Astrocyte (in vitro differentiated cells and primary cell): Measurements from ENCODE around the gene TCAF1. TPM values are rescaled to one million over a fixed set of nuclear protein-coding genes. Genes with fewer than 3 reads are reported as not detected.
A peak's percentile ranks its signal among the peaks of the same experiment; 100 is the strongest.
"Not testable (repeated sequence)": the region's sequence is repeated elsewhere in the genome, so short reads cannot be mapped to it uniquely, and the experiment has no call there.

Experiments
- DNase-seq: peaks from one replicate; pipeline ENCODE4 v3.0.0-alpha.2; 2010; ENCODE audit warnings: low read depth
- FAIRE-seq: peaks from 2 replicates; lab custom pipeline; 2011; peaks lifted over from hg19 to GRCh38; lab: Jason Lieb, UNC
- H2AFZ ChIP-seq: 2 replicates; pipeline ENCODE4 v1.6.0; 2012; ENCODE audit warnings: low read depth, low read length, inconsistent platforms
- H3K27ac ChIP-seq: 2 replicates; pipeline ENCODE4 v1.5.1; 2011; ENCODE audit warnings: low read depth, low read length, inconsistent platforms
- H3K27me3 ChIP-seq: 2 replicates; pipeline ENCODE4 v1.6.0; 2011; ENCODE audit warnings: low read length, inconsistent platforms; ENCODE audit not compliant: insufficient read depth
- H3K36me3 ChIP-seq: 2 replicates; pipeline ENCODE4 v1.5.1; 2011; ENCODE audit warnings: low read length, inconsistent platforms; ENCODE audit not compliant: insufficient read depth
- H3K4me1 ChIP-seq: 2 replicates; pipeline ENCODE4 v1.5.1; 2011; ENCODE audit warnings: low read length, inconsistent platforms; ENCODE audit not compliant: insufficient read depth
- H3K4me2 ChIP-seq: 2 replicates; pipeline ENCODE4 v1.6.0; 2012; ENCODE audit warnings: low read length, inconsistent platforms
- H3K4me3 ChIP-seq: 2 replicates; pipeline ENCODE4 v1.5.1; 2011; ENCODE audit warnings: low read depth, mild to moderate bottlenecking, low read length, inconsistent platforms; ENCODE audit not compliant: insufficient read depth
- H3K79me2 ChIP-seq: 2 replicates; pipeline ENCODE4 v1.6.0; 2012; ENCODE audit warnings: mild to moderate bottlenecking, low read length, inconsistent platforms; ENCODE audit not compliant: insufficient read depth
- H3K9ac ChIP-seq: 2 replicates; pipeline ENCODE4 v1.6.0; 2012; ENCODE audit warnings: mild to moderate bottlenecking, low read length, inconsistent platforms
- H3K9me3 ChIP-seq: 2 replicates; pipeline ENCODE4 v1.5.1; 2012; ENCODE audit warnings: low read depth, mild to moderate bottlenecking, low read length, inconsistent platforms; ENCODE audit not compliant: insufficient read depth
- H4K20me1 ChIP-seq: 2 replicates; pipeline ENCODE4 v1.6.0; 2012; ENCODE audit warnings: low read length, inconsistent platforms; ENCODE audit not compliant: insufficient read depth
- H3K27ac Mint-ChIP-seq: one replicate; pipeline ENCODE4 v1.8.0; 2021; ENCODE audit warnings: mild to moderate bottlenecking, mixed read lengths; ENCODE audit not compliant: unreplicated experiment
- H3K27me3 Mint-ChIP-seq: one replicate; pipeline ENCODE4 v1.8.0; 2021; ENCODE audit warnings: low read depth, mixed read lengths; ENCODE audit not compliant: unreplicated experiment
- H3K36me3 Mint-ChIP-seq: one replicate; pipeline ENCODE4 v1.8.0; 2021; ENCODE audit warnings: low read depth, mixed read lengths; ENCODE audit not compliant: unreplicated experiment
- H3K4me1 Mint-ChIP-seq: one replicate; pipeline ENCODE4 v1.8.0; 2021; ENCODE audit warnings: low read depth, mixed read lengths; ENCODE audit not compliant: unreplicated experiment
- H3K4me3 Mint-ChIP-seq: one replicate; pipeline ENCODE4 v1.8.0; 2021; ENCODE audit warnings: mild to moderate bottlenecking, moderate library complexity, mixed read lengths; ENCODE audit not compliant: unreplicated experiment
- H3K9me3 Mint-ChIP-seq: one replicate; pipeline ENCODE4 v1.8.0; 2021; ENCODE audit warnings: mild to moderate bottlenecking, mixed read lengths; ENCODE audit not compliant: unreplicated experiment
- total RNA-seq: library from RNA; stranded (reverse); gene quantifications from 2 replicates; pipeline ENCODE4 v1.2.1, GENCODE V29; 2021

Gene TCAF1
- total RNA-seq, 1 donor from 2014 or later: 90.8 TPM

DNA sequence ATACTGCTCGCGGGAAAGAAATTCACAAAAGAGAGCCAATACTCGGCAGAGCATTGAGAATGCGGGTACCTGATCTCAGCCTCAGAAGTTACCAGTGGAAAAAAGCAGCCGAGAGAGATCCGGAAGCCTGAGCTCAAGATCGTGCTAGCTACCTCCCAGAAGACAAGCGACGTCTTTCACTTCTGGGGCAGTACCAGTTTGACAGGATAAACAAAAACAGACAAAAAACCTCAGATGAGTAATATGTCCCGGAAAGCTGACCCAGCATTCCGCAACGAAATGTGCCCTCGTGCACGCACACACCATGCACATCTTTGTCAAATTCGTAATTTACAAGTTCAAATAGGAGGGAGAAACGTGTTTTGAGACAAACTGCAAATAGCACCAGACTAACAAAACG, 65.9 kb downstream of the TCAF1 start:
- H3K27ac ChIP-seq, H3K4me3 ChIP-seq, H3K27me3 ChIP-seq, H3K4me1 Mint-ChIP-seq, H3K27me3 Mint-ChIP-seq, H3K4me1 ChIP-seq, H2AFZ ChIP-seq, H3K4me2 ChIP-seq, FAIRE-seq, H3K9me3 ChIP-seq, DNase-seq, H3K27ac Mint-ChIP-seq, H3K79me2 ChIP-seq, H3K4me3 Mint-ChIP-seq, H3K9me3 Mint-ChIP-seq, H3K36me3 ChIP-seq, H4K20me1 ChIP-seq, H3K36me3 Mint-ChIP-seq: not testable (repeated sequence)
- peak overlapping the region; percentile 60 for H3K9ac ChIP-seq

GRCh38 chr7:143826578-143826977, 75.4 kb downstream of the TCAF1 start:
- DNase-seq, H2AFZ ChIP-seq, H3K9me3 Mint-ChIP-seq, H3K36me3 ChIP-seq, H3K4me3 Mint-ChIP-seq, H3K27me3 Mint-ChIP-seq, H3K27ac ChIP-seq, H3K4me2 ChIP-seq, H4K20me1 ChIP-seq, H3K9ac ChIP-seq, FAIRE-seq, H3K27me3 ChIP-seq, H3K79me2 ChIP-seq, H3K36me3 Mint-ChIP-seq, H3K27ac Mint-ChIP-seq, H3K4me1 Mint-ChIP-seq, H3K9me3 ChIP-seq, H3K4me3 ChIP-seq, H3K4me1 ChIP-seq: not testable (repeated sequence)

DNA sequence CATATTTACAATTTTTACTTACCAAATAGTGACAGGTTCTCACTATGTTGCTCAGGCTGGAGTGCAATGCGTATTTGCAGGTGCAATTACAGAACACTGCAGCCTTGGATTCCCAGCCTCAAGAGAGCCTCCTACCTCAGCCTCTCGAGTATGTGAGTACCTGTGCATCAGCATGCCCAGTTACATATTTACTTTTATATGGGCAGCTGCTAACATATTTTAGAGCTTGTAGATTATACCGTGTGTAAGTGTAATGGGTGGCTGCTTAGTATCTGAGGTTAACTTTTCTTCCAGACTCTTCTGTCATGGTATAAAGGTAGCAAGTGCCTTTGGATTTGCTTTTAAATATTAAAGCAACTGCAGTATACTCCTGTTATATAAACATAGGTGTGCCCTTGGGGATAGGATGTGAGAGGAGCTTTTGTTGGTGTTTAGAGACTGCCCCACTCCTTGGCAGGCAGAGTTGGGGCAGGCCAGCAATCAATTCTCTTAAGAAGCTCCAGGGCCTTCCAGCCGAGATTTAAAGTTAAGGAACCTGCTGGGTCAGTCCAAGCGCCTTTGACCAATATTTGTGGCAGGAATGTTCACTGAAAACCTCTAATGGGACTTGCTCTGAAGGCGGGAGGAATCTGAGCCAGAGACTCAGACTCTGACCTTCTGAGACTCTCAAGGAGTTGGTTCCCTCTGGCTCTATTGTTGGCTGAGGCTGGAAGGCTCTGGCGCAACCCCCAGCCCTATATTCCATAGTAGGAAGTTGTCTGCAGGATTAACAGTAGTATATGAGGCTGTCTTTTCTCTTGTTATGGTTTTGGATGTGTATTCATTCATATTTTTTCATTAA, 77.5 kb downstream of the TCAF1 start:
- H3K4me1 Mint-ChIP-seq, H3K9ac ChIP-seq, H3K36me3 Mint-ChIP-seq, H2AFZ ChIP-seq, H3K79me2 ChIP-seq, H3K27ac Mint-ChIP-seq, H3K9me3 Mint-ChIP-seq, DNase-seq, H3K4me3 Mint-ChIP-seq, H3K27me3 ChIP-seq, H4K20me1 ChIP-seq, H3K27me3 Mint-ChIP-seq, H3K36me3 ChIP-seq, H3K27ac ChIP-seq, FAIRE-seq, H3K4me1 ChIP-seq, H3K4me2 ChIP-seq, H3K9me3 ChIP-seq, H3K4me3 ChIP-seq: not testable (repeated sequence)

- not testable (repeated sequence) for H3K4me3 ChIP-seq, FAIRE-seq, H3K36me3 ChIP-seq, H3K9me3 Mint-ChIP-seq, H2AFZ ChIP-seq, H3K4me3 Mint-ChIP-seq, H3K36me3 Mint-ChIP-seq, H3K27ac Mint-ChIP-seq, H3K4me1 ChIP-seq, H4K20me1 ChIP-seq, H3K79me2 ChIP-seq, H3K27me3 Mint-ChIP-seq, H3K4me2 ChIP-seq, H3K9ac ChIP-seq, H3K4me1 Mint-ChIP-seq, H3K27me3 ChIP-seq, H3K9me3 ChIP-seq, DNase-seq
- H3K27ac ChIP-seq: peak overlapping the region; percentile 27
Observed at GRCh38 chr7:143823634-143824294, 78.2 kb downstream of the TCAF1 start.

DNA sequence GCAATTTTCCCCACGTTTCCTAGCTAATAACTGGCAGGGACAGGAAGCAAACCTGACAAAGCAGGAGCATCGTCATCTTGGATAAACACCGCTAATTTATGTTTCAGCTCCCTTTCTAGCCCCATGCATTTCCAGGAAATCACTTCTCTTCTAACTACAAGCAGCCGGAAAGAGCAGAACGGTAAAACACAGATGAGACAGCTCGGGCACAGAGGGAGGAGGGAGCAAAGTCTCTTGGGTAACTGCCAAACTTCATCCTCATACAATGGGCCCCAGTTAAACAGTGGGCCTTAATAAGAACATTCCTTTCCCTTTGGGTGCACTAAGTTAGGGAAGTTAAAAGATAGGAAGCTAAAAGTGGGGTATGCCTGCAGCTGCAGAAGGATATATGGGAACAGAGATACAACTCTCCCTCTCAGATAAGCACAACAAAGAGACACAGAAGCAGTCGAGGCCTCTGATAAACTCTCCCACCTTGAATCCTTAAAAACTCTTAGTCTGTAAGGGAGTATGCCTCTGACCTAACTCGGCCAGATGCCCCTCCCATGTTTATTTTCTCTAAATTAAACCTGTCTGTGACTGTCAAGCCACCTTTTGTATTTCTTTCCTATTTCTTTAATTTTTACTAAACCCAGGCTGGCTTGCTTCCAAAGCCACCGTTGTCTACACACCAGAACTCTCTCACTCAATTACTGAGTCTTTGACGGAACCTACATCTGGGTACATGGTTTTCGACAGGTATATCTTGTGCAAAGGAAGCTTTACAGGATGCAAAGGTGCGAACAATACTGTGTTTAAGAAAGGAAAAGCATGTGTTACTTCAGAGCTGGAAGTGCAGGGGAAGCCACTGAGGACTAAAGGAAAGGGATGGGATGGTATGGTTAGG, 80.3 kb downstream of the TCAF1 start:
- H3K4me3 Mint-ChIP-seq, FAIRE-seq, H3K4me3 ChIP-seq, H3K4me2 ChIP-seq, H3K27ac ChIP-seq, H3K27me3 Mint-ChIP-seq, H3K9me3 ChIP-seq, H3K27ac Mint-ChIP-seq, H3K4me1 ChIP-seq, H4K20me1 ChIP-seq, DNase-seq, H3K9ac ChIP-seq, H3K79me2 ChIP-seq, H2AFZ ChIP-seq, H3K27me3 ChIP-seq, H3K9me3 Mint-ChIP-seq, H3K4me1 Mint-ChIP-seq, H3K36me3 ChIP-seq, H3K36me3 Mint-ChIP-seq: not testable (repeated sequence)
